CD4-positive, alpha-beta T cell treated with Interleukin-4 for 1 hour (primary cell): Measurements from ENCODE around the gene UBTD2.
A peak's percentile ranks its signal among the peaks of the same experiment; 100 is the strongest.
"Not testable (repeated sequence)": the region's sequence is repeated elsewhere in the genome, so short reads cannot be mapped to it uniquely, and the experiment has no call there.

ENCODE experiments used
- DNase-seq, 2 donors: peaks; one replicate each; pipeline ENCODE4 v3.0.0-alpha.2; 2020 to 2022

UBTD2 gene

GRCh38 chr5:172291837-172292236 lies 8.3 kb upstream of the UBTD2 start:
- not testable (repeated sequence) for DNase-seq

GRCh38 chr5:172288465-172288864 lies 4.9 kb upstream of the UBTD2 start:
- DNase-seq: no peak

GRCh38 chr5:172287140-172287539 lies 3.6 kb upstream of the UBTD2 start:
- not testable (repeated sequence) for DNase-seq

- DNase-seq: no peak
Observed at GRCh38 chr5:172285226-172286143, 1.9 kb upstream of the UBTD2 start.

GRCh38 chr5:172284611-172284980 lies 1.0 kb upstream of the UBTD2 start:
- DNase-seq: no peak

- DNase-seq: peak; percentile 64 to 75
Observed at GRCh38 chr5:172283862-172284610, 472 bp upstream of the UBTD2 start.

- DNase-seq: no peak
Observed at GRCh38 chr5:172282272-172283019, 1.1 kb downstream of the UBTD2 start.

- DNase-seq: no peak
Observed at GRCh38 chr5:172281346-172281745, 2.2 kb downstream of the UBTD2 start.

- DNase-seq: no peak
Observed at GRCh38 chr5:172280929-172281328, 2.6 kb downstream of the UBTD2 start.

GRCh38 chr5:172280317-172280716 lies 3.2 kb downstream of the UBTD2 start:
- no peak for DNase-seq

GRCh38 chr5:172278356-172278755 lies 5.2 kb downstream of the UBTD2 start:
- DNase-seq: no peak

GRCh38 chr5:172276214-172276613 lies 7.3 kb downstream of the UBTD2 start:
- no peak for DNase-seq

GRCh38 chr5:172274951-172275753 lies 8.4 kb downstream of the UBTD2 start:
- DNase-seq: peak; percentile 49 to 67

- DNase-seq: no peak
Observed at GRCh38 chr5:172267943-172268342, 15.6 kb downstream of the UBTD2 start.

GRCh38 chr5:172266676-172267092 lies 16.9 kb downstream of the UBTD2 start:
- no peak for DNase-seq

- no peak for DNase-seq
Observed at GRCh38 chr5:172266071-172266675, 17.4 kb downstream of the UBTD2 start.

- DNase-seq: no peak
Observed at GRCh38 chr5:172264815-172265395, 18.7 kb downstream of the UBTD2 start.

GRCh38 chr5:172255444-172255843 lies 28.1 kb downstream of the UBTD2 start:
- DNase-seq: no peak

- no peak for DNase-seq
Observed at GRCh38 chr5:172252501-172252900, 31.1 kb downstream of the UBTD2 start.

GRCh38 chr5:172251419-172251818 lies 32.1 kb downstream of the UBTD2 start:
- no peak for DNase-seq

- no peak for DNase-seq
Observed at GRCh38 chr5:172248637-172249036, 34.9 kb downstream of the UBTD2 start.

GRCh38 chr5:172245703-172246125 lies 37.9 kb downstream of the UBTD2 start:
- no peak for DNase-seq
